ENCODE data around the gene LCN15.

- no peak for TF ChIP-seq CTCF (IDR thresholded peaks at IDR 0.05)
- TF ChIP-seq POLR2A (IDR thresholded peaks at IDR 0.05), result no peak
These were observed 4.6 kb downstream of the LCN15 start for GRCh38 chr9:136759436-136760325.

Data from breast epithelium (tissue), 3 donors.